Measurements from ENCODE around the gene GRB2. TPM values are rescaled to one million over a fixed set of nuclear protein-coding genes. Genes with fewer than 3 reads are reported as not detected.
"Not testable (repeated sequence)": the region's sequence is repeated elsewhere in the genome, so short reads cannot be mapped to it uniquely, and the experiment has no call there.

The GRB2 gene
- total RNA-seq, 1 donor from 2014 or later: 125 TPM

DNA sequence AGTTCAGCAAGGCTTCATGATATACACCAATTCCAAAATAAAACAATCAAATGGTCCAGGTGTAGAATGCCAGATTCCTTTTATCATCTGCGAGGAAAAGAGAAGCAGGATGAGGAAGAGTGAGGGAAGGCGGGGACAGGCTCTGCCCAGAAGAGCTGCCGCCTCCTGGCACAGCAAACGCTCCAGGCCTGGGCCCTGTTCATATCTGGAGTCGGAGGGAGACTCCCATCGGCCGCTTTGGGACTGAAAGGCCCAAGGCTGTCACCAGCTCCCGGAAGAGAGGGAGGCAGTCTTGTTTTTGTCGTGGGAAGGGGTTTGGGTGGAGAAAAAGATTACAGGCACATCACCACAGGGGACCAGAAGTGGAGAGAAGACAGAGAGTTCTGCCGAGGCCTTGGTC is 87.3 kb downstream of the GRB2 start:
- DNase-seq: no peak

DNA sequence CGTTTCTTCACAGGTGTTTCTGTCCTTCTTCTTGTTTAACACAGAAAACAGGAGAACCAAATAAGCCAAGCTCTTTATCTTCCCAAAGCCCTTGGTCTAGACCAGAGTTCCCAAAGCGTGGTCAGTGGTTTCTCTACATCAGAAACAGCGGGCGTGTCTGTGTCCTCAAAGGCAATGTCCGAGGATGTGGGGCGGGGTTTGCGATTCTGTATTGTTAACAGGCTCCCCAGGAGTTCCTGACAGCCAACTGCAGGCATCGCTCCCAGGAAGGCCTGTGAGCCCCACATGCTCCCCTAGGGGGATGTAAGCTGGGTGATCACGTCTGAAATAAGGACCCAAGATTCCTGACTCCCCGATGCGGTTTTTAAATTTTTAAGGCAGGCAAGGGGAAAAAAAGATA is 87.8 kb downstream of the GRB2 start:
- DNase-seq: no peak

DNA sequence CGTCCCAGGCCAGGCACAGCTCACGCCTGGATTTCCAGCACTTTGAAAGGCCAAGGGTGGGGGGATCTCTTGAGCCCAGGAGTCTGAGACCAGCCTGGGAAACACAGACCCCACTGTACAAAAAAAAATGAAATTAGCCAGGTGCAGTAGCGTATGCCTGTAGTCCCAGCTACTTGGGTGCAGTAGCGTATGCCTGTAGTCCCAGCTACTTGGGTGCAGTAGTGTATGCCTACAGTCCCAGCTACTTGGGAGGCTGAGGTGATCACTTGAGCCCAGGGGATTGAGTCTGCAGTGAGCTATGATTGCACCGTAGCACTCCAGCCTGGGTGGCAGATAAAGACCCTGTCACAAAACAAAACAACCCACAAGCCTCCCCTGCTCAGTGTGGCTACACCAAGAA is 89.2 kb downstream of the GRB2 start:
- DNase-seq: no peak

DNA sequence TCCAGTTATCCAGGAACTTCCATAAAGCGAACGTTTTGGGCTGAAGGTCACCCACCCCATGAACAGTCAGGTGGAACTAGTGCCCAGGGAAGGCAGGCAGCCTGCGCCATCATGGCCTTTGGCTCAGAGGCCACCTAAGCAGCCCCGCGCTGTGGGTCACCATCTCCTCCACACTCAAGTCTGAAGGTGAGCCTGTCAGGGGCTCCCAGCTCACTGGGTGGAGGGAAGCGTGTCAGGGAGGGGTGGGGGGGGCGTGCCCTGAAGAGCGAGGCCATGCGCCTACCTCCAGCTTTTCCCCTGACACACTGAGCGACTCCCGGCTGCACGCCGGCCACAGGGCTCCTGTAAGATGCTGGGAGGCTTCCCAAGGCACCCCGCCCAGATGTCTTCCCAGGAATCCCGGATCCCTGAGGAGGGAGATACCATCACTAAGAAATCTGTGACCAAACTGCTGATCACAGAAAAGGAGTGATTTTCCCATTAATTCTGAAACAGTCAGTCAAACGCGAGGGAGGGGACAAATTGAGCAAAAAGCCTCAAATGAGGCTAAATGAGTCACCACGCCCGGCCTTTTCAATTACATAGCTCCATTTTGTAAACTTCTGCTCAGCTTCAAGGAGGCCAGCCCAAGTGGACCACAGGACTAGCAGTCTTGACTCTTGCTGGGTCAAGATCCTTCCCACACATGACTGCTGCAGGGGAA is 89.8 kb downstream of the GRB2 start:
- no peak for DNase-seq

DNA sequence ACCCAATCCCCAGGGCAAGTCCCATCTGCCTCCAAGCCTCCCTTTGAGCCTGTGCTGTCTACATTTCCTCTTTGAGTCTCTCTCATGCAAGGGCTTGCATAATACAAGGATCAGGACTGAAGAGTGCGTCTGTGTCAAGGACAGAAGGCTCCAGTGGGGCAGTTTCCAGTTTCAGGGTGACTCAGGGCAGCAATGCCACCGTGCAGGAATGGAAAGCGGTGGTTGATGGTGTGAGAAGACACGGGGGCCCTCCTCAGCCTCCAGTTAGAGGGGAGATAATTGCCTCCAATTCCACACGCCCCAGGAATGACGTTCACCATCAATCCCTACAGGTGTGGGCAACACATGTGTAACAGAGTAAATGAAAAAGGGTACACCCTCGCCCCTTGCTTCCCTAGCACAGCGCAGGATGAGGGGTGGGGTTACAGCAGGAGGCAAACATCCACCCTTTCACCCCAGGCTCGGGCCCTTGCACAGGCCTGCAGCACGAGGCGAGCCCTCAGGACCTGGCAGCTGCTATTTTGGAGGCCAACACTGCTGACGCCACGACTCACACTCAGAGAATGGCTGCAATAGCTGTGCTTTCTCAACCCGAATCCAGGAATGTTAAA is 91.4 kb downstream of the GRB2 start:
- no peak for DNase-seq

DNA sequence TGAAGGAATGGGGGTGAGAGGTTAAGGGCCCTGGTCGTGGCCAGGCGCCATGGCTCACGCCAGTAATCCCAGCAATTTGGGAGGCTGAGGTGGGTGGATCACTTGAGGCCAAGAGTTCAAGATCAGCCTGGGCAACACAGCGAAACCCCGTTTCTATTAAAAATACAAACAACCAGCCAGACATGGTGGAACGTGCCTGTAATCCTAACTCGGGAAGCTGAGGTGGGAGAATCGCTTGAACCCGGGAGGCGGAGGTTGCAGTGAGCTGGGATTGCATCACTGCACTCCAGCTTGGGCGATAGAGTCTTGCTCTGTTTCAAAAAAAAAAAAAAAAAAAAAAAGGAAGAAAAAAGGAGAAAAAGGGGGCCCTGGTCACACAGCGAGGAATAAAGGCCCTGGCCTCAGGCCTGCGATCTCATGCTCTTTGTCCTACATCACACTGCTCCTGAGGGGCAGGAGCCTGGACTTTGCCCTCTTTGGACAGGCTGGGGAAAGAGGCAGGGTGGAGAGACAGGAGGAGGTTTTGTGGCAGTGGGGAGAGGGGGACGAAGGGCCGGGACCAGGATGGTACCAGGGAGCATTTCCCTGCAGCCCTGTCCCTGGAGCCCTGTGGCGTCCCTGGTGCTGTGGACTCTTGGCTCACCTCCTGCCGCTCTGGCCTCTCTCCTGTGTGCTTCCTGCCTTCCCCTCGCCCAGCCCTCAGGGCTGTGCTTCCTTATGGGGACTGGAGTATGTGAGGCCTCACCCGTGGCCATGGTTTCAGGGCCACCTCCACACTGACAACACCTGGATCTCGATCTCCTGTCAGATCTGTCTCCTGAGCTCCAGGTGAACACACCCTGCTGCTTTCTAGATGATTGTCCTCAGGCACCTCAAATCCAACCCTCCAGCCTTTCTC is 96.5 kb downstream of the GRB2 start:
- DNase-seq: no peak

DNA sequence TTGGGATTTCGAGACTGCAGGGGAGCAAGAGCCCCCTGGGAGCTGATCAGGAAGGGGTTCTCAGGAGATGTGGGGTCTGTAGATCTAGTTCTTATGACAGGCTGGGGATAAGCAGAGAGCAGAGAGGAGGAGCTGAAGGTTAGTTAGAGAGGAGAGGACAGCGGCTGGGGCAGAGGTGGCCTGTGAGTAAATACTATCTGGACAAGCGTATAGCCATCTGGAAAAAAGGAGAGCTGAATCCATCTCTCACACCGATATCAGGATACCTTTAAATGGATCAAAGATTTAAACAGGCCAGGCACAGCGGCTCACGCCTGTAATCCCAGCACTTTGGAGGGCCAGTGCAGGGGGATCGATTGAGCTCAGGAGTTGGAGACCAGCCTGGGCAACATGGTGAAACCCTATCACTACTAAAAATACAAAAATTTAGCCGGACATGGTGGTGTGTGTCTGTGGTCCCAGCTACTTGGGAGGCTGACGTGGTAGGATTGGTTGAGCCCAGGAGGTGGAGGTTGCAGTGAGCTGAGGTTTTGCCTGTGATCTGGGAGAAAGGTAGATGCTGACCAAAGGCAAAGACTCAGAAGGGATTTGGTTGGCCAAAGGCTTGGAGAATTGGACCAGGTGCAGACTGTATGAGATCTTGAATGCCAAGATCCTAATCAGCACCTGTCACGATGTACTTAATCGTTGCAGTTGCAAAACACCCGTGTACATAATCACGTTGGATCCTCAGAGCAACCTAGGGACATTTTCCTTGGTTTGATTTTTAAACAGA is 97.3 kb downstream of the GRB2 start:
- DNase-seq: no peak

DNA sequence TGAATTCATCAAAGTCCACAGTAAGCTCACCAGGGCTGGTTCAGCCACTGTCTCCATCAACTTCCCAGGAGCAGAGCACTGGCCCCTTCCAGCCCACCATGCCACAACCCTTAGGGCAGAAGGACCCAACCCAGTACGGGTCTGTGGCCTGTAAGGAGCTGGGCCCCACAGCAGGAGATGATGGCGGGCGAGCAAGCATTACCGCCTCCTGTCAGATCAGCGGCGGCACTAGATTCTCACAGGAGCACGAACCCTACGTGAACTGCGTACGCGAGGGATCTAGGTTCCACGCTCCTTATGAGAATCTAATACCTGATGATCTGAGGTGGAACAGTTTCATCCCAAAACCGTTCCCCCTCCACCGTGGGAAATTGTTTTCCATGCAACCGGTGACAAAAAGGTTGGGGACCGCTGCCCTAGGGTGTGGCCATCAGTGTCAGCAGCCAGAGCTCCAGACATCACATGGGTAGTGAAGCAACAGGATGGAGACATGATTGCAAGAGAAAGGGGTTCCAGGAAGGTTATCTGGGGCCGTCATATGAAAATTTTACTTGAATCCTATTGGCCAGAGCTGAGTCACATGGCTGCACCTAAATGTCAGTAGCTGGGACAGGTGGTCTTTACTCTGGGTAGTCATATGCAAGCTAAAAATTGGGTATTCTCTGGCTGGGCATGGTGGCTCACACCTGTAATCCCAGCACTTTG is 103.8 kb downstream of the GRB2 start:
- DNase-seq: no peak

DNA sequence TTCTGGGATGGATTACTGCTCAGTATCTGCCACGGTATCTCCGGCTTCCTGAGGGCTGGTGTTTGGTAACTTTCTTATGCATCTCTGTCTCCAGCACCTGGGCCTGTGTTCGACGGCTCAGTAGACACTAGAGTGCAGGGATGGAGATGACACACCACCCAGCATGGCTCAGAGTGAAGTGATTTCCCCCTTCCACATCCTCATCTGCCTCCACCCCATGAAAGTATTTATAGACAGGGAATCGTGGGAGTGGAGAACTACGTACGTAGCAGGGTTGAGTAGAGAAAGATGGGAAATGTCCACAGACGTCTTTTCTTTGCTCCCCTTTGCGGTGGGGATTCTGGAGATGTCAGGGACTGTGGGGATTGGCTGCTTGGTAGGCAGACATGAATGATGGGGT is 104.4 kb downstream of the GRB2 start:
- no peak for DNase-seq

DNA sequence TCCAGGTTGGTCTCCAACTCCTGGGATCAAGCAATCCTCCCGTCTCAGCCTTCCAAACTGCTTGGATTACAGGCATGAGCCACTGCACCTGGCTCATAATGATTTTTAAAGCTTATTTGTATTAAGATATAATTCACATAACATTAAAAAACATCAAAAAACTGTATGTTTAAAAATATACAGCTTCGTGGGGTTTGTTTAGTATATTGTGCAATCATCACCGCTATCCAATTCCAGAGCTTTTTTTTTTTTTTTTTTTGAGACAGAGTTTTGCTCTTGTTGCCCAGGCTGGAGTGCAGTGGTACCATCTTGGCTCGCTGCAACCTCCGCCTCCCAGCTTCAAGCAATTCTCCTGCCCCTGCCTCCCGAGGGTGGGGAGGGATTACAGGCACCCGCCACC is 105.2 kb downstream of the GRB2 start:
- no peak for DNase-seq

DNA sequence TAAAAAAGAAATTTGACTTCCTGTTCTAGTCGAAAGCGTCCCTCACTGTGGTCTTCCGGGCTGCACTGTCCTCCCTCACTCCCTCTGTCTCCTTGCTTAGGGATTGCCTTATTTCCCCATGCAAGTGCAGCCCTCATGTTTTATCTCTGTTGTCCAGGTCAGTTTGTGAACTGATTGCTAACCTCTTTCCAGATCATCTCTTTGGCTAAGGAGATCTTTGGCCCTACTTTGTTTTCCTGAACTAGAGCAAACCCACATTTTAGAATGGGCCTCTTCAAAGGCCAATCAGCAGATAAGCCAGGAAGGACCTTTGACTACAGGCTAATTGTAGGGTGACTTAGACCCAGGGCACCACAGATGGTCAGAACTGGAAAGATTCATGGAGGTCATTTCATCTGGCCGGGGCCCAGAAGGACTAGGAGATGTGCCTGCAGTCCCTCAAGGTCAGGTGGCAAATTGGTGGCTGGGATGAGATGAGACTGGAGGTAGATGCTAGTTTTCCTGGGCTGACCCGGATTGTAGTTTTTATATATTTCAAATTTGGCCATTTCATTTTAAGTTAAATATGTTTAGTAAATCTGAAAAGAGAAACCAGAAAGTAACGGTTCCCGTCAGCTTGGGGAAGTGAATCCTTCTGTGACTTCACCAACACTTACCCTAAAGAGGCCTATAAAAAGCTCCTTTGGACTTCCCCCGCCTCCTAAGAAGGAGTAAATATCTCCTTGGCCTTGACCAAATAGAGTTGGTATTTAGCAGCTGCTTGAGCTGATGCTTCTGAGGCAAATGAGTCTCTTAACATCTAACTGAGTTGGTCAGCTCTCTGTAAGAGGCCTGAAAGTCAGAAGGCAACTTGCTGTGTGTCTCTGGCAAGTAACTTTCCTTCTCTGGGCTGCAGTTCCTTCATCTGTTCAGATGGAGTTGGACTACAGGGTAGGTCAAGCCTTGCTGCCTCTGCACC is 110.0 kb downstream of the GRB2 start:
- DNase-seq: no peak

DNA sequence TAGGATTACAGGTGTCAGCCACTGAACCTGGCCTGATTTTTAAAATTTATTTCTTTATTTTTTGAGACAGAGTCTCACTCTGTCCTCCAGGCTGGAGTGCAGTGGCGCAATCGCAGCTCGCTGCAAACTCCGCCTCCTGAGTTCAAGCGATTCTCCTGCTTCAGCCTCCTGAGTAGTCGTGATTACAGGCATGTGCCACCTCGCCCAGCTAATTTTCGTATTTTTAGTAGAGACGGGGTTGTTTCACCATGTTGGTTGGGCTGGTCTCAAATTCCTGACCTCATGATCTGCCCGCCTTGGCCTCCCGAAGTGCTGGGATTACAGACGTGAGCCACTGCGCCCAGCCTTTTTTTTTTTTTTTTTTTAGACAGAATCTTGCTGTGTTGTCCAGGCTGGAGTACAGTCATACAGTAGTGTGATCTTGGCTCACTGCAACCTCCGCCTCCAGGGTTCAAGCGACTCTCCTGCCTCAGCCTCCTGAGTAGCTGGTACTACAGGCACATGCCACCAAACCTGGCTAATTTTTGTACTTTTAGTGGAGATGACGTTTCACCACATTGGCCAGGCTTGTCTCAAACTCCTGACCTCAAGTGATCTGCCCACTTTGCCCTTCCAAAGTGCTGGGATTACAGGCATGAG is 112.5 kb downstream of the GRB2 start:
- DNase-seq: not testable (repeated sequence)

DNA sequence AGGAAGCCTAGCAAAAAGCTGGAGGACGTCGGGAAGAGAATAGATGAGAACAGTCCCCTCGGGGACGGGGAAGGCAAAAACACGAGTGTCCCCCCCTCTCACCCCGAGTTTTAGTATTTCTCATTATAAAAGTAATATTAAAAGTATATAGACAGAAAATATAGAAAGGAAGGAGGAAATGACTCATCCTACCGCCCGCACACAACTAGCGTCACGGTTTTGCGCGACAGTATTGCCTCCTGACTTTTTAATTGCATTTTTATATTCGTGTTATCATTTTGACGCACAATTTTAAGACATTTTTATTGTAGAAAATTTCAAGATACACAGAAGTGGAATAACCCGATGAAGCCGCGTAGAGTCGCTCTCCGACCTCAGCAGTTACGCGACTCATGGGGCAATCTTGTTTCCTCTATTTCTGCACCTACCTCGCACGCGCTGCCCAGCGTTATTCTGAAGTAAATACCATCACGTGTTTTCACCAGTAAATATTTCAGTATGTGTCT is 115.6 kb downstream of the GRB2 start:
- no peak for DNase-seq

DNA sequence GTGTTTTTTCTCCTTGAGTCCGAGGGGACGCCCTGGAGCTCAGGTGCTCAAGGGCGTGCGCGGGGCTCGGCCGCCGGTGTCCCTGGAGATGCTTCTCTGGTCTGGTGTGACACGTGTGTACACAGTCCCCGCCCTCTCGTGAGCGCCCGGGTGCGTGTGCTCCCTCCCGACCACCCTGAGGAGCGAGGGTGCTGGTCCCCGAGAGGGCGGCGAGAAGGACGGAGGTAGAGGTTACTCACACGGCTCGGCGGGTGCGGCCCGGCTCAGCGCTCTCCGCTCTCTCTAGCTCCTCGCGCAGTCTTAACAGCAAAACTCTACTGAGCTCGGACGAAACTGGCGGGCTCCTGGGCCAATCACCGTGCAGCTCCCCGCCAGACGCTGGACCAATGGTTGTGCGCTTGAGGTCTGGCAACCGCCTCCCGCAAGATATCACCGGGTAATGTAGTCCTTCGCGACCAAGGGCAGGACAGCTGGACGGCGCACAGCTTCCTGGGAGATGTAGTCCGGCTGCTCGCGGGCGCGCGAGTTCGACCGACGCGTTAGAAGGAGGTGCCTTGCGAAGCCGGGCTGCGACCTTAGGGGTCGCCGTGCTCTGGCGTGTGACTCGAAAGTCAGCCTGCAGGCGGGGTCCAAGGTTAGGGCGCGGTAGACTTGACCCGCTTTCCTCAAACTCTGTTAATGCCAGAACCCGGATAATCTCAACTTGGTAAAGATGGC is 116.2 kb downstream of the GRB2 start, which contains the start of gene SLC25A19:
Gene SLC25A19, minus strand, starts transcription at position 319 of the 717 bp plus-strand sequence. CDS start 2,669 bp downstream, outside the sequence.
- peak; percentile 97 for DNase-seq

DNA sequence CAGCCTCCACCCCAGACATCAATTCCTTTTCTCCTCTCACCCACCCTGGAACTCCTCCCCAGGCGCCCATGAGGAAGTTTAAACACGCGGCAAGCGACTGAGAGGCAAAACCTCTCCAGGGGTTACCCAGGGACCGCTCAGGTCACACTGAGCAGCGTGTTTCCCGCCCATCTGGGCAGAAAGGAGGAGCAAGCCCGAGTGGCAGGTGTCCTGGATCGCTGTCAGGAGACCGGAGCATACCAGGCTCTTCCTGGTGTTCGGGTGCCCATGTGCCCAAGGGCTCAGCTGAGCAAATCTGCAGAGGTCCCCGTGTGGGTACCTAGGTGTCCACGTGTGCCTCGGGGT is 116.7 kb downstream of the GRB2 start:
- peak; percentile 71 for DNase-seq

DNA sequence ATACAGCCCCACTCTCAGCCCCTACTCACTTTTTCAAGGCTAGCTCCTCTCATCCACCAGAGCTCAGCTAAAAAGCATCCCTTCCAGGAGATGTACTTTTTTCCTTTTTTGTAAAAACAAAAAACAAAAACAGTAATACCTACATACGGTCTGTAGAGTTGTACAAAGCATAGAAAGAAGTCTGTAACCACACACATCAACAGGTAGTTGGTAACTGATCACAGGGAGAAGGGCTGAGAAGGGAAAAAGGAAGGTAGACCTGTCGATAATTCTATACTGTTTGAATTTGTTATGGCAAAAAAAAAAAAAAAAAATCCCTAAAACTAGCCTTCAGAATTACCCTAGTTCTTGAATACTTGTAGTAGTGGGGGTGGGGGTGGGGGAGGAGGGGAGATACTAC is 117.1 kb downstream of the GRB2 start:
- DNase-seq: no peak

DNA sequence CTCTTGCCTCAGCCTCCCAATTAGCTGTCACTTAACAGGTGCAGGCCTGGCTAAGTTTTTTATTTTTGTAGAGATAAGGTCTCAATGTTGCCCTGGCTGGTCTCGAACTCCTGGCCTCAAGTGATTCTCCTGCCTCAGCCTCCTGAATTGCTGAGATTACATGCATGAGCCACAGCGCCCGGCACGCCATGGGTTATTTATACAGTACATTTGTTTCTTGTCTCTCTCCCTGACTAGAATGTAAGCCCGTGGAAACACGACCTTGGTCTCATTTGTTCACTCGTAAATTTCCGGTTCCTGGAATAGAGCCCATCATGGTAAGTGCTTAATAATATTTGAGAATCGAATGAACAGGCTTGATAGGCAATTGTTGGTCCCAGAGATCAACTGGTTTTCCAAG is 118.3 kb downstream of the GRB2 start:
- no peak for DNase-seq

DNA sequence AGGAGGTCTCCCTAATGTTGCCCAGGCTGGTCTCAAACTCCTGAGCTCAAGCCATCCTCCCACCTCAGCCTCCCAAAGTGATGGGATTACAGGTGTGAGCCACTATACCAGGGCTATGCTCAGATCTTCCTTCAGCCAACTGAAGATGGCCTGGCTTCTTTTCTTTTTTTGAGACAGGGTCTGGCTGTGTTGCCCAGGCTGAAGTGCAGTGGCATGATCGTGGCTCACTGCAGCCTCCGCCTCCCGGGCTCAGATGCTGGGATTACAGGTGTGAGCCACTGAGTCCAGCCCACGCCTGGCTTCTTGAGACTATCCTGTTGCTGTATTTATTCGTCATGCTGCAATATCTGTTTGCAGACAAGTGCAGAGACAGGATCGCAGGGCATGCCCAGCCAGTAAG is 120.4 kb downstream of the GRB2 start:
- no peak for DNase-seq

DNA sequence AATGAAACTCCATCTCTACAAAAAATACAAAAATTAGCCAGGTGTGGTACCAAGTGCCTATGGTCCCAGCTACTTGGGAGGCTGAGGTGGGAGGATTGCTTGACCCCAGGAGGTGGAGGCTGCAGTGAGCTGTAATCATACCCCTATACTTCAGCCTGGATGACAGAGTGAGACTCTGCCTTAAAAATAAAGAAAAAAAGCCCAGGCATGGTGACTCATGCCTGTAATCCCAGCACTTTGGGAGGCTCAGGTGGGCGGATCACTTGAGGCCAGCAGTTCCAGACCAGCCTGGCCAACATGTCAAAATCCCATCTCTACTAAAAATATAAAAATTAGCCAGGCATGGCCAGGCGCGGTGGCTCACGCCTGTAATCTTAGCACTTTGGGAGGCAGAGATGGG is 125.3 kb downstream of the GRB2 start:
- not testable (repeated sequence) for DNase-seq

Measured in occipital lobe (tissue), 2 donors.